AG08396 (cell line): ENCODE measurements around the gene CASR.

ENCODE experiments used
- DNase-seq: peaks from one replicate; pipeline ENCODE4 v3.0.0; 2012; ENCODE audit warnings: low spot score, mixed read lengths

CASR gene

DNA sequence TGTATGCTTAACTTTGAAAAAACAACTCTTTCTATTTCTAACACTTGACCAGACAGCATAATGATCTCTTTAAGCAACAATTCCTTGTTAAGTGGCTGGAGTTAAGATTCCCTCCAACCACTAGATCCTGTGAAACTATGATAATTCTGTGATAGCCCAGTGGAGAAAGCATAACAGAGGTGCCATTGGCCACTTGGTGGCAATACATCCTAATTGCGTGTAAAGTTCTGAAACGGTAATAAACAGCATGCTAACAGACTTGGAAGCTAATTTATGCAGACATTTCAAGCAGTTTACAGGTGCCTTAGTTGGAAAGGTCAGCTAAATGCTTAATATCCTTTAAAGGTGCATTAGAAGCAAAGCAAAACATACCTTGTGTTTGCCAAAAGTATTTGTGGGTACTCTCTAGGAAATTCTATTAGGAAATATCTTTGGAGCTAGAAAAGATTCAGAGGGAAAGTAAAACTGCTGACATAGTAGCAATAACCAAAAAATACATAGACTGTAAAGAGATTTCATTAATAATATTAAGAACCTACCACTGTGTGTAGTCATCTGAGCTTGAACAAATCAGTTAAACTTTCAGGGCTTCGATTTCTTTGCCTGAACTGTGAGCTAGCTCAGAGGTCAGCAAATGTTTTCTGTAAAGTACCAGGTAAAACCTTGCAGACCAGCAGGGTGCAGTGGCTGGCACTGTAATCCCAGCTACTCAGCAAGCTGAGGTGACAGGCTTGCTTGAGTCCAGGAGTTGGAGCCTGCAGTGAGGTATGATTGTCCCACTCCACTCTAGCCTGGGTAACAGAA is 122.6 kb downstream of the CASR start:
- DNase-seq = no peak

DNA sequence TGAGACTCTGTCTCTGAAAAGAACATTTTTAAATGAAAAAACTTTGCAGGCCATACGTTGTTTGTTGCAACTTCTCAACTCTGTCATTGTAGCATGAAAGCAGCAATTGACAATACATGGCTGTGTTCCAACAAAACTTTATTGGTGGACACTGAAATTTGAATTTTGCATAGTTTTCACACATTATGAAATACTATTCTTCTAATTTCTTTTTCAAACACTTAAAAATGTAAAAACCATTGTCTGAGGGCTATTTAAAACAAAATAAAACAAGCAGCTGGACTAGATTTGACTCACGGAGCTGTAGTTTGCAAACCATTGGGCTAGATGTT is 123.1 kb downstream of the CASR start:
- DNase-seq = no peak

DNA sequence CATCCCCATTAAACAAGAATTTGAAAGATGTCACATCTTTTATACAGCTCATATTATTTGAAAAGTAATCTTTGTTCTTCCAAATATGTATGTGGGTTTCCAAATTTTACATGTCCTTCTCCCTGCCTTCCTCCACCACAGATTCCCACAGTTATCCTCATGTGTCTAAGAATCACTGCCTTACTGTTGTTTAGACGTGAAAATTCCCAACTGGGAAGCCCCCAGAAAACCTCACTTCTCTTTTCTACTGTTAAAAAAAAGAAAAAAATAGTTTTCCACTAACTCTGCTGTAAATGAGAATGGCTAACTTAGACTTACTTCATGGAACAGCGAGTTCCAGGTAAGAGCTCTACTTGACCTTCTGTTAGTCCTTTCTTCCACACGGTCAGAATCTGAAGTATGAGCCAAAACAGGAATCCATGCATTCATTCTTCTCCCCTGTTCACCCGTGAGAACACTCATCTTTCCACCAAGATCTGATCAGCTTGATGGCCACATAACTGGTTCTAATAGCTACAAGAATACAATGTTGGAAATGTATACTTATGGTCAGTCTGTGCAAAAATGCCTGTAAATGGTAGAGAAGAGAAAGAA is 123.7 kb downstream of the CASR start:
- DNase-seq = no peak

DNA sequence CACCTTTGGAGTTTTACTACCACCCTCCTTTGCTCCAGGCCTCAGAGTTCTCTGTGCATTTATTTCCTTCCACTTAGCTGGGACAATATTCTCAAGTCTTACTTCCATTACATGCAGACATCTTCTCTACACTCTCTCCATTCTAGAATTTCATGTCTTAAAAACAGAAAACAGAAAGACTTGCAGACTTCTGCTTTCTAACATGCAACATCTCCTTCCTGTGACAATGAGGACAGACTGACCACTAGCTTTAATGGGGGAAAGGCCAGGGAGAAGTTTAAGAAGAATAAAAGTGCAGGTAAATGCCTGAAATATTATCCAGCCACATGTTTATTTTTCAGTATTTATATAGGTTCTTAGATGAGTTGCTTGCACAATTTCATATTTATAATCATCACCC is 124.5 kb downstream of the CASR start:
- no peak for DNase-seq

DNA sequence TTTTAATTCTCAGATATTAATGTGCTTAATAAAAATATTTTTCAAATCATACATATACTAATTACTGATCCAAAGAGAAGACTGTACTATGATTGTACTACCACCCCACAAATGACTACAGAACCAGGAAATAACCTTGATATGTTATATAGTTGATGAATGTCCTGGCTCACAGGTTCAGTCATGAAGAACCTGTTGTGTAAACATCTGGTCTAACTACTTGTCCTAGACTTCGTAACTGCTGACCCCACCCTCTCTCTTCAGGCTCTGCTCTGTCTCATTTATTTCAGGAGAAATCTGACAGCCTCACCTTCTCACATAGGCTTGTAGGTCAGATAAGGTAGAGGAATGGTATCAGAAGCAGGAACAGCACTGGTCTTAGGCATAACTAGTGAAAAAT is 126.9 kb downstream of the CASR start:
- DNase-seq = no peak

DNA sequence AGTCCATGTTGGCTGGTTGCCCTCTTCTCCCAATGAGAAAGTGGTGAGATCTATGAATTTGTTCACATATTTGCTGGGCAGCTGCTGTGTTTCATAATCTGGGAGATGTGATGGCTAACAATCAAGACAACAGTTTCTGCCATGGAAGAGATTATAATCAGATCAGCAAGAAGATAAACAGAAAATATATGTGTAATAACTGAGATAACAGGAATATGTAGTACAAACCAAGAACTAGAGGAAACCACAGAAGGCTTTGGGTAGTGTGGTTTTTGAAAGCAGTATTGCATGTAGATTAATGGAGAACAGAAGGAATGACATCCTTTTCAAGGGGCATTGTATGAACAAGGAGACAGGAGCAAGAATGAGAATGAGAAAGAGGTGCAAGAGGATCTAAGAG is 129.4 kb downstream of the CASR start:
- no peak for DNase-seq

DNA sequence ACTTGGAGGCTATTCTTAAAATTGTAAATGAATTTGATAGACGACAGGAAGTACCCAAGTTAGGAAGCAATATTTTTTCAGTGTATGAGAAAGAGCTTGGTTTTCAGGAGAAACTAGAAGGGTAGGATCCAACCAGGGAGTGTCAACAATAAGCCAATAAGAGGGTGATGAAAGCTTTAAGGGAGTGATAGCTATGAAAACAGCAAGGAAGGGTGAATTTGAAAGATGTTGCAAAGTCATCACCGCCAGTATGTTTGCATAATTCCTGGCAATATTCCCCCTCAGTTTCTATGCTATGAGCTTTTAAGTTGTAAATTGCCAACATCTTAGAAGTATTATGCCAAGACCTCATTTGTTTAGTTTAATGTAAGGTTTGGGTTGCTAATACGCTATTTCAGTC is 129.8 kb downstream of the CASR start:
- no peak for DNase-seq

DNA sequence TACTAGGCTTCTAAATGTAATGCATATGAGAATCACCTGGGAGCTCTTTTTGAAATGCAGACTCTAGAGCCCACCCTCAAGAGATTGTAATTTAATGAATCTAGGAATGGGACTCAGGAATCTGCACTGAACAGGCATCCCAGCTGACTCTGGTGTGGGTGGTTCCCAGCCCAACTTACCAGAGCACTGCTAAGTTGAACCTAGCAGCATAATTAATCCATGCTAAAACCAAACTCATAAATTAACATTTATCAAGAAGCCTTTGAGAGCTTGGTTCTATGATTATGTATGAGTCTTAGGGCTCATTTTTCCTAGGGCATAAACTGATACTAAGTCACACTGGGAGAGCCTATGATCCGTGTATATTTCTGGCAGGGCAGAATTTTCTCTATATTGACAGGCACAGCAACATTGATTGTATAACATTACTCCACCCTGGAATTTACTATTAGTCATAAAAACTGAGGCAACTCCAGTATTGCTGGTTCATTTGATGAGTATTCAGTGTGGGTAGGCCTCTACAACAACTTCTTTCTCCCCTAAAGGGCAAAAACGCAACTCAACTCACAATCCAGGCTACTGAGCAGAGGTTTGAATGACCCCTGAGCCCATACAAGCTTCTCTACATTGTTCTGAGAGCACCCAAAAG is 130.9 kb downstream of the CASR start:
- peak; percentile 12 for DNase-seq

DNA sequence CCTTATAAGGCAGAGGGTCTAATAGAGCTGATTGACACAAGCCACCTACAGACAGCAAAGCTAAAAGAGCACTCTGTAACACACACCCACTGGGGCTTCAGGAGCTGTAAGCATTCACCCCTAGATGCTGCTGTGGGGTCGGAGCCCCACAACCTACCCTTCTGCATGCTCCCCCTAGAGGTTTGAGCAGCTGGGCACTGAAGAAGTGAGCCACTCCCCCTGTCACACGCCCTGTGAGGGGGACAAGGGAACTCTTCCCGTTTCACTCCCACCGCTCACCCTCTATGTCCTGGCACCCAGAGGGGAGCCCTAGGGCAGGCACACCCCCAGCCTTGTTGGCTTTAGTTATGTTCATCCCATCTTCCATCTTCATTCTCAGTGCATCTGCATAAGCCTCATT is 132.2 kb downstream of the CASR start:
- no peak for DNase-seq

DNA sequence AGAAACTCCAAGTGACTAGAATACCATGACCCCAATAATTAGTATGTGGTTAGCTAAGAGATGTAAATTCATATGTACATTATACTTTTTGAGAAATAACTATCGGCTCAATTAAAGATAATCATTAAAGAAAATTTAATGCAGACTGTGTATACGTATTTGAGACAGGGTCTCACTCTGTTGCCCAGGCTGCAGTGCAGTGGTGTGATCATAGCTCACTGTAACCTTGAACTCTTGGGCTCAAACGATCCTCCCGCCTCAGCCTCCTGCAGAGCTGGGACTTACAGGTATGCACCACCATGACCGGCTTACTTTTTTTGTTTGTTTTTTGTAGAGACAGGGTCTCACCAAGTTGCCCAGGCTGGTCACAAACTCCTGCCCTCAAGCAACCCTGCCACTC is 132.9 kb downstream of the CASR start:
- DNase-seq = no peak

DNA sequence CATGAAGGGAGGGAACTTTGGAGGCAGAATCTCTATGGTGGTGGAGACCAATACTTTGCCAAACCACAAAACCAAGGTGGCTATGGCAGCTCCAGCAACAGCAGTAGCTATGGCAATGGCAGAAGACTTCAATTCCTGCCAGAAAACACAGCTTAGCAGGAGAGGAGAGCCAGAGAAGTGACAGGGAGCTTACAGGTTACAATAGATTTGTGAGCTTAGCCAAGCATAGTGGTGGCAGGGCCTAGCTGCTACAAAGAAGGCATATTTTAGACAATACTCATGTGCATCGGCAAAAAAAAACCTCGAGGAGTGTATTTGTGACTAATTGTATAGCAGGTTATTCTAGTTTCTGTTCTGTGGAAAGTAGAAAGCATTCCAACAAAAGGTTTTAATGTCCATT is 135.2 kb downstream of the CASR start:
- DNase-seq = no peak

DNA sequence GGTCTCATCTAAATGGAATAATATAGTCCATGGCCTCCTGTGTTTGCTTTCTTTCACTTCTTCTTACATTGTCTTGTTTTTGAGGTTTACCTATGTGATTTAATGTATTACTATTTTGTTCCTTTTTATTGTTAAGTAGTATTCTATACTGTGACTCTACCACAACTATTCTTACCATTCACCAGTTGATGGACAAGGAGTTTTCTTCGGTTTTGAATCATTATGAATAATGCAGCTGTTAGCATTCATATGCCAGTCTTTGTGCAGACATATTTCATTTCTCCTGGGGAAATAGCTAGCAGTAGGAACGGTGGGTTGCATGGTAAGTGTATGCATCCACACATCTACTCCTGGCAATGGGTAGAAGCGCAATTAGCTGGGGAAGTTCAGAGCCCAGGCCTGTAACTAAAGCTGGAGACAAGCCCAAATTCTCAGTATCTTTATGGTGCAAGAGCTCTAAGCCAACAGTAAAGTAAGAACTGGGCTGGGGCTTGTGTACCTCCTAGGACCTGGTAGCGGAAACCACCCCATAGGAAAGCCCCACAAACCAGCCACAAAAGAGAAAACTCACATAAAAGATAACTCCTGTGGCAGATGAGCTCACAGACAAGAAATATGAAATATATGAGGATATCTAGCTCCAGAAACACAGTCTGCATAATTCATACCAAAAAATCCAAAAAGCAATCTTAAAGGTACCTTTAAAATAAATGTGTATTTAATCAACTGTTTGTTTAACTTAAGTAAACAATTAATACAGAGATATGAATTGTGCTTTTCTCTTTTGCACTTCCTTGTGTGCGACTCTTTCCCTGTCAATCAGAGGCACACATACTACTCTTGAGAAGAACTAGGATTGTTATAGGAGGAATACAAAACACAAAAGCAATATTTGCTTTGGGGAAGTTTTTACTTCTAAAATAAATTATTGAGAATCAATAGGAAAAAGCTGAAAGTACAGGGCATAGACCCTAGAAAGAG is 138.9 kb downstream of the CASR start:
- no peak for DNase-seq

DNA sequence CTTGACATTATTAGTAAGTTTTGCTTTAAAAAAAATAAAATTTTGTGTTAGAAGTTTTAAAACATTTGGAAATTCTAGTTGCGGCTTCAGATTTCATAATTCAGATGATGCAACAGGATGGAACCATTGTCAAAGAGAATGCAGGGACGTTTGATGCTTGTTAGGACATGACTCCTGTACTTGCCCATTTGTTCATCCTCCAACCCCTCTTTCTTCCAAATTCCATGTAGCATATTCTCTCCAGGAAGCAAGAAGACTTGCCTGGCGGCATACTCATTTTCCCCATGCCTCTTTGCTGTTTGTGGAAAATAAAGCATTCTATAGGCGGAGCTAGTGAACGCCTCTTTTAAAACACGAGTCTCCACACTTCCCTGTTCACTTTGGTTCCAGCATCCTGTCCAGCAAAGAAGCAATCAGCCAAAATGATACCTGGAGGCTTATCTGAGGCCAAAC is 141.4 kb downstream of the CASR start, which contains the start of gene CSTA:
Gene CSTA (plus strand): TSS at position 378 of the 453 bp plus-strand sequence. CDS start 45 bp downstream, at position 423.
- no peak for DNase-seq

DNA sequence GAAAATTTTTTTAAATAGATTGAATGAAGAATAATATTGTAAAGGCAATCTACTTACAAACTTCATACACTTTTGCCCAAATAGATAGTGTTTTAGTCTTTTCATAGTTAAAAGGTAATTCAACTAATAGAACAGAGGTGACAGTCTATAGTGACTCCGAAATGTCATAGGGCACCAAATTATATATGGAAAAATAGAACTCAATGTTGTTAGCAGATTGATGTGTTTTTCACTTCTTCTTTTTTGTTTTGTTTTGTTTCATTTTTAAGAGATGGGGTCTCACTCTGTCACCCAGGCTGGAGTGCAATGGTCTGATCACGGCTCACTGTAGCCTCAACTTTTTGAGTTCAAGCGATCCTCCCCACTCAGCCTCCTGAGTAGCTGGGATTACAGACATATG is 142.3 kb downstream of the CASR start:
- no peak for DNase-seq

DNA sequence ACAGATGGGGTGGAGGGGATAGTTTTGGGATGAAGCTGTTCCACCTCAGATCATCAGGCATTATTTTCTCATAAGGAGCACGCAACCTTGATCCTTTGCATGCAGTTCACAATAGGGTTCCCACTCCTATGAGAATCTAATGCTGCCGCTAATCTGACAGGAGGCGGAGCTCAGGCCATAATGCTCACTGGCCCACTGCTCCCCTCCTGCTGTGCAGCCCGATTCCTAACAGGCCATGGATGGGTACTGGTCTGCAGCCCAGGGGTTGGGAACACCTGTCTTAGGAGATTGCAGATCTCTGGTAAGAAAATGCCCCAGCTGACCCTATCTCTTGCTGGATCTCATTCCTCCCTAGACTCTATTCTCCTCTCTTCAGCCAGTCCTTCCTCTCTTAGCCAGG is 148.4 kb downstream of the CASR start:
- no peak for DNase-seq

DNA sequence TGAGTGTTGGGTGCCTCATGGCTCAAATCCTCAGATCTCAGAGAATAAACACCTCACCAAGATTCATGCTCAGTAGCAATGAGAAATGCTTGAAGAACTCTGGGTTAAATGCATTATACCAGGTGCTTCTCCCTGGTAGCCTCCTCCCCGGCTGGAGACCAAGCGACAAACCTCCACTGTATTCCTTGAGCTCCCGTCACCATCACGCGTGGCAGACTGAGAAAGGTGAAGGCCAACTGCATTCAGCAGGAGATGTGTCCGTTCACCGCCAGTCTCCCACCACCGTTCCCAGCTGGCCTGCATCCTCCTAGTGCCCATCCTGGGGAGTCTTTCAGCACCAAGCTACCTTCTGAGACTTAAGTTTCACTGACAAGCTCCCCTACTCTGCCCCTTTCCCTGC is 149.1 kb downstream of the CASR start:
- DNase-seq = no peak
